ENCODE measurements around the gene PDE10A. TPM values are rescaled to one million over a fixed set of nuclear protein-coding genes. Genes with fewer than 3 reads are reported as not detected.

Gene PDE10A
- total and polyA plus RNA-seq, 9 of the 15 experiments (the other 6 are each of a cell fraction or from before 2014, with no cell fraction given), result 0.04 TPM; not detected in 8

DNA sequence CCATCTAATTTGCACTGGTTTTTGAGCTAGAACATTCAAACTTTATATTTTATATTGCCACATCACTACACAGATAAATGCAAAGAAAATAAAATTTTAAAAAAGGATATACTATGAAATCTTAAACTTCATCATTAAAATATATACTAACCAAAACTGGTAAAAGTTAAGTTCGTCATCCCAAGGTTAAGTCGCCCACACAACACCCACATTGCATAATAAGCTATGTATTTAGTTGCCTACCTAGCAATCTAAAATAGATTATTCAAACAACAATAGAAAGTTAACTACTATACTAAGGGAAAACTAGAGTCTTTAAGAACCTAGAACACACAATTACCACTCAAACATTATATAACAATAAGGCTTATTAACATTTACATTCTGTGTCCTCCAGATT lies 24.5 kb downstream of the PDE10A start (continued):
- TF ChIP-seq, protein P1, sequence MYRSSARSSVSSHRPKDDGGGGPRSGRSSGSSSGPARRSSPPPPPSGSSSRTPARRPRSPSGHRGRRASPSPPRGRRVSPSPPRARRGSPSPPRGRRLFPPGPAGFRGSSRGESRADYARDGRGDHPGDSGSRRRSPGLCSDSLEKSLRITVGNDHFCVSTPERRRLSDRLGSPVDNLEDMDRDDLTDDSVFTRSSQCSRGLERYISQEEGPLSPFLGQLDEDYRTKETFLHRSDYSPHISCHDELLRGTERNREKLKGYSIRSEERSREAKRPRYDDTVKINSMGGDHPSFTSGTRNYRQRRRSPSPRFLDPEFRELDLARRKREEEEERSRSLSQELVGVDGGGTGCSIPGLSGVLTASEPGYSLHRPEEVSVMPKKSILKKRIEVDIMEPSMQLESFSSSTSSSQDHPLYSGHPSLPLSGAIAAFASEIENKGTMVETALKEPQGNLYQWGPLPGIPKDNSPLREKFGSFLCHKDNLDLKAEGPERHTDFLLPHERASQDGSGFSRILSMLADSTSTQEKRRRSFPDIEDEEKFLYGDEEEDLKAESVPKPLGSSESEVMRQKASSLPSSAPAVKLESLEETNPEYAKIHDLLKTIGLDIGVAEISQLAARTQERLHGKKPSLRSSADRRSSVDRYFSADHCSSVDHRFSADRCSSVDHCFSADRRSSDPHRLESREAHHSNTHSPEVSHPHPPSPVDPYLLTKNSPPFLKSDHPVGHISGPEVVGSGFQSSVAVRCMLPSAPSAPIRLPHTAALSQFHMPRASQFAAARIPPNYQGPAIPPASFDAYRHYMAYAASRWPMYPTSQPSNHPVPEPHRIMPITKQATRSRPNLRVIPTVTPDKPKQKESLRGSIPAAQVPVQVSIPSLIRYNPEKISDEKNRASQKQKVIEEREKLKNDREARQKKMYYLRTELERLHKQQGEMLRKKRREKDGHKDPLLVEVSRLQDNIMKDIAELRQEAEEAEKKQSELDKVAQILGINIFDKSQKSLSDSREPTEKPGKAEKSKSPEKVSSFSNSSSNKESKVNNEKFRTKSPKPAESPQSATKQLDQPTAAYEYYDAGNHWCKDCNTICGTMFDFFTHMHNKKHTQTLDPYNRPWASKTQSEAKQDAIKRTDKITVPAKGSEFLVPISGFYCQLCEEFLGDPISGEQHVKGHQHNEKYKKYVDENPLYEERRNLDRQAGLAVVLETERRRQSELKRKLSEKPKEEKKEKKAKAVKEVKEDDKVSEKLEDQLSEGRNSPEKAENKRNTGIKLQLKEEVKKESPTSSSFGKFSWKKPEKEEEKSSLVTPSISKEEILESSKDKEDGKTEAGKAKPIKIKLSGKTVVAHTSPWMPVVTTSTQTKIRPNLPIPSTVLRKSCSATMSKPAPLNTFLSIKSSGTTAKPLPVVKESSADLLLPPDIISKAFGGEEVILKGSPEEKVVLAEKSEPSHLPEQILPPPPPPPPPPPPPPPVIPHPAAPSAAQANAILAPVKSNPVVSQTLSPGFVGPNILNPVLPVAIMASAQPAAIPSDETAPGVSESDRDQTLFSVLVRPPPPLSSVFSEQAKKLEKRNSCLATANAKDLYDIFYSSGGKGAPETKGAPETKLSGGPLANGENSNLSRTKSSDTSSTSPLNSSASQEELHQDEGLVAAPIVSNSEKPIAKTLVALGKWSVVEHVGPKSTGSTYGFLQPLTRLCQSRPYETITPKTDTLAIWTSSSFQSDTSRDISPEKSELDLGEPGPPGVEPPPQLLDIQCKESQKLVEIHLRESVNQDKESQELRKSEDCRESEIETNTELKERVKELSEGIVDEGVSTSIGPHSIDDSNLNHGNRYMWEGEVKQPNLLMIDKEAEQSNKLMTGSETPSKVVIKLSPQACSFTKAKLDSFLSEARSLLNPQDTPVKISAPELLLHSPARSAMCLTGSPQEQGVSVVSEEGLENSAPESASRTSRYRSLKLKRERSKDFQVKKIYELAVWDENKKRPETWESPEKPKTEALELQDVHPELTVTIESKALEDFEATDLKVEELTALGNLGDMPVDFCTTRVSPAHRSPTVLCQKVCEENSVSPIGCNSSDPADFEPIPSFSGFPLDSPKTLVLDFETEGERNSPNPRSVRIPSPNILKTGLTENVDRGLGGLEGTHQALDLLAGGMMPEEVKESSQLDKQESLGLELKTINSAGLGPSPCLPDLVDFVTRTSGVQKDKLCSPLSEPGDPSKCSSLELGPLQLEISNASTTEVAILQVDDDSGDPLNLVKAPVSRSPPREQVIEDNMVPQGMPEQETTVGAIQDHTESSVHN (IDR thresholded peaks at IDR 0.05; ENCODE audit: borderline replicate concordance in 1 of 2, low read depth in 1 of 2), result no peak
- TF ChIP-seq SRSF9 (IDR thresholded peaks at IDR 0.05; ENCODE audit: borderline replicate concordance, low read depth, low read length) (no peak), KHSRP (IDR thresholded peaks at IDR 0.05) (no peak), ZNF696 (CRISPR knock-in tag; conservative IDR thresholded peaks at IDR 0.05) (no peak)
- TF ChIP-seq, protein P2, sequence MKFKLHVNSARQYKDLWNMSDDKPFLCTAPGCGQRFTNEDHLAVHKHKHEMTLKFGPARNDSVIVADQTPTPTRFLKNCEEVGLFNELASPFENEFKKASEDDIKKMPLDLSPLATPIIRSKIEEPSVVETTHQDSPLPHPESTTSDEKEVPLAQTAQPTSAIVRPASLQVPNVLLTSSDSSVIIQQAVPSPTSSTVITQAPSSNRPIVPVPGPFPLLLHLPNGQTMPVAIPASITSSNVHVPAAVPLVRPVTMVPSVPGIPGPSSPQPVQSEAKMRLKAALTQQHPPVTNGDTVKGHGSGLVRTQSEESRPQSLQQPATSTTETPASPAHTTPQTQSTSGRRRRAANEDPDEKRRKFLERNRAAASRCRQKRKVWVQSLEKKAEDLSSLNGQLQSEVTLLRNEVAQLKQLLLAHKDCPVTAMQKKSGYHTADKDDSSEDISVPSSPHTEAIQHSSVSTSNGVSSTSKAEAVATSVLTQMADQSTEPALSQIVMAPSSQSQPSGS (CRISPR knock-in tag; IDR thresholded peaks at IDR 0.05), result no peak
- TF ChIP-seq, protein P3, sequence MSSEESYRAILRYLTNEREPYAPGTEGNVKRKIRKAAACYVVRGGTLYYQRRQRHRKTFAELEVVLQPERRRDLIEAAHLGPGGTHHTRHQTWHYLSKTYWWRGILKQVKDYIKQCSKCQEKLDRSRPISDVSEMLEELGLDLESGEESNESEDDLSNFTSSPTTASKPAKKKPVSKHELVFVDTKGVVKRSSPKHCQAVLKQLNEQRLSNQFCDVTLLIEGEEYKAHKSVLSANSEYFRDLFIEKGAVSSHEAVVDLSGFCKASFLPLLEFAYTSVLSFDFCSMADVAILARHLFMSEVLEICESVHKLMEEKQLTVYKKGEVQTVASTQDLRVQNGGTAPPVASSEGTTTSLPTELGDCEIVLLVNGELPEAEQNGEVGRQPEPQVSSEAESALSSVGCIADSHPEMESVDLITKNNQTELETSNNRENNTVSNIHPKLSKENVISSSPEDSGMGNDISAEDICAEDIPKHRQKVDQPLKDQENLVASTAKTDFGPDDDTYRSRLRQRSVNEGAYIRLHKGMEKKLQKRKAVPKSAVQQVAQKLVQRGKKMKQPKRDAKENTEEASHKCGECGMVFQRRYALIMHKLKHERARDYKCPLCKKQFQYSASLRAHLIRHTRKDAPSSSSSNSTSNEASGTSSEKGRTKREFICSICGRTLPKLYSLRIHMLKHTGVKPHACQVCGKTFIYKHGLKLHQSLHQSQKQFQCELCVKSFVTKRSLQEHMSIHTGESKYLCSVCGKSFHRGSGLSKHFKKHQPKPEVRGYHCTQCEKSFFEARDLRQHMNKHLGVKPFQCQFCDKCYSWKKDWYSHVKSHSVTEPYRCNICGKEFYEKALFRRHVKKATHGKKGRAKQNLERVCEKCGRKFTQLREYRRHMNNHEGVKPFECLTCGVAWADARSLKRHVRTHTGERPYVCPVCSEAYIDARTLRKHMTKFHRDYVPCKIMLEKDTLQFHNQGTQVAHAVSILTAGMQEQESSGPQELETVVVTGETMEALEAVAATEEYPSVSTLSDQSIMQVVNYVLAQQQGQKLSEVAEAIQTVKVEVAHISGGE (CRISPR knock-in tag; IDR thresholded peaks at IDR 0.05), result no peak
